Measurements from ENCODE around the gene WDR46. TPM values are rescaled to one million over a fixed set of nuclear protein-coding genes. Genes with fewer than 3 reads are reported as not detected.

The WDR46 gene
- total RNA-seq, 1 experiment from 2014 or later, result 99.2 TPM

DNA sequence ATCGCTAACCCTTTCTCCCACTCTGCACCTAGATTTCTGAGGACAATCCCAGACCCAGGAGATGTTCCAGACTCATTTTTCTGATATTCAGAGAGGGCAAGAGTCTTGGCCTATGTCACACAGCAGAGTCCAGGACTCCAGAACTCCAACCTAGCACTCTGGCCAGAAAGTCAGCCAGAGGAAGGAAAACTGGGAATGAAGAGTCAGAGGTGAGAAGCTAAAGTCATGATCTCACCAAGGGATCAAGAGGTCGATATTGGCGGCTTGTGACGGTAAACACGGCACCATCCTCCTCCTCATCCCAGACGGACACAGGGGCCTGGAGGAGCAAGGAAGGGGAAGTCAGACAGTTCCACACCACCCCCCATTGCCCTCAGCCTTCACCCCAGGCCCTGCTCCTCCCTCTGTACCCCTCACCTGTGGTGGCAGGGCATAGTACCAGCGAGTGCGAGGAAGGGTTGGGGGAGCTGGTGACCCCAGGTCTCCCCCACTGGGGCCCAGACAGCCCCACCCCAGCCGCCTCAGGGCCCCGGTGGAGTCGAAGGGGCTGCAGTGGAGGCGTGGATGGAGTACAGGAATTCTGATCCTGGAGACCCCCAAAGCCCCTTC, 7.9 kb upstream of the WDR46 start:
- H3K27ac Mint-ChIP-seq, result peak overlapping the region in 1 of 3 experiments; percentile 96; a peak in 3 of 7 replicates
- H3K14ac ChIP-seq (ENCODE audit: insufficient read depth, low read length), result no peak overlapping the region; the same call in 1 of the 2 replicates
- peaks cover 12 to 20% of the 10 kb centered on the region in 2 experiments for H3K4me1 Mint-ChIP-seq
- H3K79me2 ChIP-seq (ENCODE audit: insufficient read depth, low read length), result peaks cover 3% of the 10 kb centered on the region; the same call in 1 of the 2 replicates
- H3K36me3 Mint-ChIP-seq (ENCODE audit: insufficient read depth in 1 of 3, low read depth in 3 of 3), result peaks cover 19 to 40% (median 38%) of the 10 kb centered on the region in 3 experiments
- H2AFZ ChIP-seq (ENCODE audit: low read length), result no peak overlapping the region
- H4K91ac ChIP-seq (ENCODE audit: insufficient read length, low read depth, low read length), result no peak overlapping the region
- H2BK20ac ChIP-seq (ENCODE audit: low read depth, low read length, poor library complexity, severe bottlenecking), result no peak overlapping the region
- no peak overlapping the region for H2AK5ac ChIP-seq (ENCODE audit: insufficient read length, low read length)
- no peak overlapping the region for H4K5ac ChIP-seq (ENCODE audit: insufficient read length, low read depth, low read length)
- no peak overlapping the region for H3K56ac ChIP-seq (ENCODE audit: insufficient read length, low read depth, low read length)
- H3T11ph ChIP-seq (ENCODE audit: low read length), result no peak overlapping the region
- WGBS (ENCODE audit: extremely low coverage, insufficient read length, low lambda C conversion rate), result no CpG with 5 or more reads among the region's 12 CpGs
- H3K4me2 ChIP-seq (ENCODE audit: insufficient read depth, insufficient read length, low read length), result peak overlapping the region; percentile 90
- no peak for DNase-seq
- no peak overlapping the region for H4K8ac ChIP-seq (replicated peaks; ENCODE audit: insufficient read length, low read depth, low read length)
- H2BK5ac ChIP-seq (ENCODE audit: insufficient read length, low read length), result no peak overlapping the region
- H3K4me1 ChIP-seq (ENCODE audit: insufficient read depth, low read length), result no peaks in the 10 kb centered on the region
- no peak for TF ChIP-seq CTCF (conservative IDR thresholded peaks at IDR 0.05)
- H3K27me3 ChIP-seq (ENCODE audit: insufficient read depth, low read length), result no peaks in the 10 kb centered on the region
- H3K4ac ChIP-seq (ENCODE audit: low read depth, low read length), result no peak overlapping the region
- H3K27me3 Mint-ChIP-seq (ENCODE audit: low read depth), result no peaks in the 10 kb centered on the region
- no peaks in the 10 kb centered on the region for H3K9me3 ChIP-seq (ENCODE audit: control insufficient read depth, low read depth, low read length)
- no peak overlapping the region for H2BK15ac ChIP-seq (ENCODE audit: low read depth, low read length)
- H2BK12ac ChIP-seq (ENCODE audit: insufficient read length, low read depth, low read length), result no peak overlapping the region
- H3K23ac ChIP-seq (ENCODE audit: insufficient read length, low read depth, low read length), result no peak overlapping the region
- no peak overlapping the region for H2BK120ac ChIP-seq (ENCODE audit: low read depth, low read length, poor library complexity, severe bottlenecking)
- peak overlapping the region; percentile 34 for H3K9ac ChIP-seq (ENCODE audit: extremely low read depth, insufficient read length, low read length)
- H3K27ac ChIP-seq (ENCODE audit: insufficient read length, low read depth, low read length), result no peak overlapping the region
- H3K4me3 Mint-ChIP-seq, result peak overlapping the region; percentile 98 to 100
- H3K9me3 Mint-ChIP-seq, result no peaks in the 10 kb centered on the region
- H3K79me1 ChIP-seq (ENCODE audit: insufficient read depth, low read depth, low read length, poor library complexity, severe bottlenecking), result no peaks in the 10 kb centered on the region
- peaks cover 22% of the 10 kb centered on the region for H3K23me2 ChIP-seq (ENCODE audit: insufficient read length, low read depth, low read length, poor library complexity, severe bottlenecking)
- H3K18ac ChIP-seq (ENCODE audit: insufficient read length, low read depth, low read length), result peak overlapping the region; percentile 78
- H4K20me1 ChIP-seq (ENCODE audit: control insufficient read depth, insufficient read depth, insufficient read length), result no peaks in the 10 kb centered on the region

Measured in H9 (cell line).